Adrenal gland (tissue), 5 donors: ENCODE results near the gene GPC6.

Experiments
- POLR2A ChIP-seq, 2 donors: fragments of 450-650 bp; IDR thresholded peaks; one replicate each; pipeline ENCODE4 v1.6.1; 2017; ENCODE audit warnings: antibody characterized with exemption in 2 of 2, mild to moderate bottlenecking in 2 of 2, moderate library complexity in 1 of 2
- TF ChIP-seq, protein P1 (sequence below), 6 experiments: fragments of 450-650 bp in 4 of 6; fragments of 200-600 bp in 2 of 6; sonication (generic) in 1 of 6; IDR thresholded peaks; 1 replicate in 5 of 6; 2 replicates in 1 of 6; pipeline versions ENCODE4 v1.5.1 to v1.8.0; 2016 to 2021; ENCODE audit warnings: antibody characterized with exemption in 6 of 6, mild to moderate bottlenecking in 2 of 6, moderate library complexity in 1 of 6
- donor health status: DM: no; HTN: no; CAD: no.

DNA sequence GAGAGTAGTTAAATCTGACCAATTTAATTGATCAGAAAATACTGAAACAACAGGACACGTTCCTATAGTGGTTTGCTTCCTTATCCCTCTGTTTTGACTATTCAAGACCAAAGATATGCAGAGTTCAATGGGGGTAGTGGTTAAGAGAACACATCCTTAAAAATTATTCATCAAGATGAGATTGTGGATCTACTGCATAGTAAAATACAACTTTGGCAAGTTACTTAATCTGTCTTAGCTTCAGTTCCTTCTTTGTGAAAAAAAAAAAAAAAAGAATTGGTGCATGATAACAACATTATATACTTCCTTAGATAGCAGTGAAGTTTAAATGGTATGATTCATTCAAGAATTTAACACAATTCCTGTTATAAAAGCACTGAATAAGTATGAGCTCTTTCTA, 700.8 kb downstream of the GPC6 start:
- TF ChIP-seq, protein P1, sequence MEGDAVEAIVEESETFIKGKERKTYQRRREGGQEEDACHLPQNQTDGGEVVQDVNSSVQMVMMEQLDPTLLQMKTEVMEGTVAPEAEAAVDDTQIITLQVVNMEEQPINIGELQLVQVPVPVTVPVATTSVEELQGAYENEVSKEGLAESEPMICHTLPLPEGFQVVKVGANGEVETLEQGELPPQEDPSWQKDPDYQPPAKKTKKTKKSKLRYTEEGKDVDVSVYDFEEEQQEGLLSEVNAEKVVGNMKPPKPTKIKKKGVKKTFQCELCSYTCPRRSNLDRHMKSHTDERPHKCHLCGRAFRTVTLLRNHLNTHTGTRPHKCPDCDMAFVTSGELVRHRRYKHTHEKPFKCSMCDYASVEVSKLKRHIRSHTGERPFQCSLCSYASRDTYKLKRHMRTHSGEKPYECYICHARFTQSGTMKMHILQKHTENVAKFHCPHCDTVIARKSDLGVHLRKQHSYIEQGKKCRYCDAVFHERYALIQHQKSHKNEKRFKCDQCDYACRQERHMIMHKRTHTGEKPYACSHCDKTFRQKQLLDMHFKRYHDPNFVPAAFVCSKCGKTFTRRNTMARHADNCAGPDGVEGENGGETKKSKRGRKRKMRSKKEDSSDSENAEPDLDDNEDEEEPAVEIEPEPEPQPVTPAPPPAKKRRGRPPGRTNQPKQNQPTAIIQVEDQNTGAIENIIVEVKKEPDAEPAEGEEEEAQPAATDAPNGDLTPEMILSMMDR (IDR thresholded peaks at IDR 0.05): no peak
- no peak for TF ChIP-seq POLR2A (IDR thresholded peaks at IDR 0.05)
